Lung (tissue), 12 donors: ENCODE data around the gene JAK3. TPM values are rescaled to one million over a fixed set of nuclear protein-coding genes. Genes with fewer than 3 reads are reported as not detected.

Source experiments
- ATAC-seq: fragments of 200-7000 bp; cut with Tn5 transposase; one replicate; pipeline ENCODE4 v1.9.1; 2020; ENCODE audit warnings: moderate number of reproducible peaks; ENCODE audit not compliant: insufficient read depth, low FRiP score
- DNase-seq, 3 donors: peaks; one replicate each; pipeline ENCODE4 v3.0.0-alpha.2; 2013 to 2017
- H3K27ac ChIP-seq, 2 donors: one replicate each; pipeline ENCODE4 v1.5.1; 2013; ENCODE audit warnings: mild to moderate bottlenecking in 2 of 2, moderate library complexity in 2 of 2, control low read depth in 1 of 2, inconsistent platforms in 1 of 2, low read depth in 1 of 2, low read length in 1 of 2
- H3K27me3 ChIP-seq, 3 donors: one replicate each; pipeline ENCODE4 v1.5.1; 2013; ENCODE audit warnings: low read length in 2 of 3; ENCODE audit not compliant: control insufficient read depth in 3 of 3, insufficient read depth in 3 of 3
- H3K36me3 ChIP-seq, 4 donors: one replicate each; pipeline ENCODE4 v1.5.1; 2013; ENCODE audit warnings: low read length in 4 of 4, mild to moderate bottlenecking in 1 of 4, moderate library complexity in 1 of 4; ENCODE audit not compliant: control insufficient read depth in 4 of 4, insufficient read depth in 4 of 4
- H3K4me1 ChIP-seq, 5 donors: one replicate each; pipeline ENCODE4 v1.5.1; 2013; ENCODE audit warnings: low read length in 5 of 5, mild to moderate bottlenecking in 2 of 5, moderate library complexity in 1 of 5; ENCODE audit not compliant: control insufficient read depth in 5 of 5, insufficient read depth in 5 of 5
- H3K4me3 ChIP-seq: one replicate; pipeline ENCODE4 v1.5.1; 2013; ENCODE audit warnings: mild to moderate bottlenecking, control low read depth, moderate library complexity
- H3K9ac ChIP-seq, 2 donors: one replicate each; pipeline ENCODE4 v1.5.1; 2013; ENCODE audit warnings: low read length in 2 of 2, control low read depth in 1 of 2; ENCODE audit not compliant: insufficient read depth in 1 of 2
- H3K9me3 ChIP-seq, 4 donors: one replicate each; pipeline ENCODE4 v1.5.1; 2013; ENCODE audit warnings: low read length in 3 of 4, mild to moderate bottlenecking in 1 of 4, moderate library complexity in 1 of 4; ENCODE audit not compliant: control insufficient read depth in 4 of 4, insufficient read depth in 3 of 4
- WGBS, 2 donors: extraction: QIAGEN DNeasy Blood & Tissue Kit; methylation state at CpG; one replicate each; pipeline ENCODE4 v1.1.7; 2013; 5-methylcytosine and 5-hydroxymethylcytosine counted together
- polyA plus RNA-seq, 2 donors: library from polyadenylated mRNA; stranded (reverse); fragments of 200-250 nt; gene quantifications; one replicate each; pipeline ENCODE4 v1.2.1, GENCODE V29; 2013
- total RNA-seq, 2 donors: library from RNA; depleted of rRNA in 1 of 2; stranded (reverse); fragments of >200 nt in 1 of 2; gene quantifications; one replicate each; pipeline ENCODE4 v1.2.1, GENCODE V29; 2014 to 2021
- TF ChIP-seq, protein P1 (sequence below): IDR thresholded peaks from 2 replicates; pipeline ENCODE4 v1.5.1; 2012; ENCODE audit warnings: mild to moderate bottlenecking; ENCODE audit errors: control extremely low read depth, extremely low read depth
- donor health status: control.
- donor health status: control.
- donor health status: Bipolar disorder and iron deficiency.
- donor health status: healthy.
- donor health status: DM: yes; HTN: yes; CAD: no.

The JAK3 gene
- total and polyA plus RNA-seq, 4 donors: 5.2 to 32.5 (median 18.0) TPM

DNA sequence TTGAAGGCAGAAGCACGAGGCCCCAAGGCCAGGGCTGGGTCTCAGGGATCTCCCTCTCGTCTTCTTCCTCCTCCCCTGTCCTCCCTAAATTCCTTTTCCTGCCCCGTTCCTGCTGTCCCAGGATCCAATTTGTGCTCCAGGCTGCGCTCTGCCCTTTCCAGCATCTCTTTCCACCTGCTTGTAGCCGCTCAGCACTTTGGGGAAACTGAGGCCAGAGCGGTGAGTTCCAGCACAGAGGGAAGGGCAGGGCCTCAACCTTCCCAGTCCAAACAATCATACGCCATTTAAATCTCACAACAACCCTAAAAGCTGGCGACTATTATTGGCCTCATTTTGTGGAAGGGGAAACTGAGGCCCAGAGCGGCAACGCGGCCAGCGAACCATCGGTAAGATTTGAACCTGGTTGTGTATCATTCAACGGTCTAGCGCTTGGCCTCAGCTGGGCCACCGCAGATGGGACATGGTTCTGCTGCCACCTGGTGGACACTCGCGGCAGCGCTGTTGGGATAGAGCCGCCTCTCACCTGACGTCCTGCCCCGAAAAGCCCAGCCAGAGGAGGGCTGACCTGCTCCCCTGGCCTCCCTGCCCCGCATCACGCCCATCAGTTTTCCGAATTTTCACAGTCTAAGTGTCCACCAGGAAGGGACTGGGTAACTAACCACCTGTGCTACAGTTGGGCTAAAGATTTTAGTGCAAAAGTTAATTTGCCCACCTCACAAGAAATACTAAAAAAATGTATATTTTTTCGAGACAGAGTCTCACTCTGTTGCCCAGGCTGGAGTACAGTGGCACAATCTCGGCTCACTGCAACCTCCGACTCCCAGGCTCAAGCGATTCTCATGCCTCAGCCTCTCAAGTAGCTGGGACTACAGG lies 7.7 kb upstream of the JAK3 start:
- peaks cover 0 to 3% (median 3%) of the 10 kb centered on the region in 3 donors for H3K27me3 ChIP-seq
- TF ChIP-seq, protein P1, sequence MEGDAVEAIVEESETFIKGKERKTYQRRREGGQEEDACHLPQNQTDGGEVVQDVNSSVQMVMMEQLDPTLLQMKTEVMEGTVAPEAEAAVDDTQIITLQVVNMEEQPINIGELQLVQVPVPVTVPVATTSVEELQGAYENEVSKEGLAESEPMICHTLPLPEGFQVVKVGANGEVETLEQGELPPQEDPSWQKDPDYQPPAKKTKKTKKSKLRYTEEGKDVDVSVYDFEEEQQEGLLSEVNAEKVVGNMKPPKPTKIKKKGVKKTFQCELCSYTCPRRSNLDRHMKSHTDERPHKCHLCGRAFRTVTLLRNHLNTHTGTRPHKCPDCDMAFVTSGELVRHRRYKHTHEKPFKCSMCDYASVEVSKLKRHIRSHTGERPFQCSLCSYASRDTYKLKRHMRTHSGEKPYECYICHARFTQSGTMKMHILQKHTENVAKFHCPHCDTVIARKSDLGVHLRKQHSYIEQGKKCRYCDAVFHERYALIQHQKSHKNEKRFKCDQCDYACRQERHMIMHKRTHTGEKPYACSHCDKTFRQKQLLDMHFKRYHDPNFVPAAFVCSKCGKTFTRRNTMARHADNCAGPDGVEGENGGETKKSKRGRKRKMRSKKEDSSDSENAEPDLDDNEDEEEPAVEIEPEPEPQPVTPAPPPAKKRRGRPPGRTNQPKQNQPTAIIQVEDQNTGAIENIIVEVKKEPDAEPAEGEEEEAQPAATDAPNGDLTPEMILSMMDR: peak; percentile 98
- no peak overlapping the region for H3K4me3 ChIP-seq
- peaks cover 0 to 5% (median 0%) of the 10 kb centered on the region in 5 donors for H3K4me1 ChIP-seq
- no peak overlapping the region for H3K27ac ChIP-seq
- ATAC-seq (peak; percentile 51), DNase-seq (peak; percentile 71 to 85 (median 77))
- H3K9ac ChIP-seq: no peak overlapping the region
- WGBS, 2 donors: 18 to 20% methylated on average over 29 of the region's 29 CpGs
- no peaks in the 10 kb centered on the region for H3K9me3 ChIP-seq
- H3K36me3 ChIP-seq: peaks cover 0 to 4% (median 0%) of the 10 kb centered on the region in 4 donors

DNA sequence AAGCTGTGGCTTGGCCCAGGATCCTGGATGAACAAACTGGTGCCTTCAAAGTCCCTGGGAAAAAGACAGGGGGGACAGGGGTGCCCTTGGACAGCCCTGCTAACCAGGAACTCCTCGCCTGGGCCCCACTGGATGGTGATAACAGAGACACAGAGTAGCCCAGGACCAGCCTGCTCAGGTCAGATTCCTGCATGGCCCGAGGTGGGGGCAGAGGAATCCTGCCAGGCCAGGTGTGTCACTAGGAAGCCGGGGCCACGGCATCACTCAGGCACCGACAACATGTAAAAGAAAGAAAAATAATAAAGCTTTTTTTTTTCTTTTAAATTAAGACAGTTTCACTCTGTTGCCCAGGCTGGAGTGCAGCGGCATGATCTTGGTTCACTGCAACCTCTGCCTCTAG lies 6.3 kb upstream of the JAK3 start:
- 80 to 92% methylated on average over 6 of the region's 6 CpGs for WGBS, 2 donors

DNA sequence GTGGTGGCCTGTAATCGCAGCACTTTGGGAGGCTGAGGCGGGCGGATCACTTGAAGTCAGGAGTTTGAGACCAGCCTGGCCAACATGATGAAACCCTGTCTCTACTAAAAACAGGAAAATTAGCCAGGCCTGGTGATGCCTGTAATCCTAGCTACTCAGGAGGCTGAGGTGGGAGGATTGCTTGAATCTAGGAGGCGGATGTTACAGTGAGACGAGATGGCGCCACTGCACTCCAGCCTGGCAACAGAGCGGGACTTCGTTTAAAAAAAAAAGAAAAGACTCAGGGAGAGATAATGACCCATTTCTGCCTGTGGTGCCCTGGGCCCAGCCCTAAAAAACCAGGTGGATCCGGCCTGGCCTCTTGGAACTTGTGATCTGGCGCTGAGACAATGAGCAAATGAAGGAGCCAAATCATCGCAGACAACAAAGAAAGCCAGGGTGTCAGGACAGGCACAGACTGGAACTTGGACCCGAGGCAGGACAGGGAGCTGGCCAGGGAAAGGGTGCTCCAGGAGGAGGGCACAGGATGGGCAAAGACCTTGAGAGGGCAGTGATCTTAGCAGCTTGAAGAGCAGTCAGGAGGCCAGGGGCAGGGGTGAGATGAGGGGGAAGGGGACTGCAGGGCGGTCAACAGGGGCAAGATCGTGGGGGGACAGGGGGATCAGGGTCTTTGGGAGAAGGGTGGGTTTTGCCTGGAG lies 962 bp upstream of the JAK3 start:
- Histone ChIP-seq H3K9ac (no peak overlapping the region), H3K9me3 (no peaks in the 10 kb centered on the region), H3K27ac (no peak overlapping the region), H3K27me3 (peaks cover 0 to 10% (median 0%) of the 10 kb centered on the region in 3 donors), H3K36me3 (peaks cover 0 to under 1% (median 0%) of the 10 kb centered on the region in 4 donors), H3K4me3 (no peak overlapping the region), H3K4me1 (peaks cover 0 to 7% (median 0%) of the 10 kb centered on the region in 5 donors)
- DNase-seq: no peak
- WGBS, 2 donors: 65 to 76% methylated on average over 14 of the region's 14 CpGs
- TF ChIP-seq, protein P1: no peak
- ATAC-seq: no peak

More for the DNA sequence above, 6.3 kb upstream of the JAK3 start:
- Histone ChIP-seq H3K9me3 (no peaks in the 10 kb centered on the region), H3K27me3 (peaks cover 0 to 4% (median 3%) of the 10 kb centered on the region in 3 donors), H3K4me3 (no peak overlapping the region), H3K36me3 (no peaks in the 10 kb centered on the region), H3K4me1 (peaks cover 0 to under 1% (median 0%) of the 10 kb centered on the region in 5 donors), H3K9ac (no peak overlapping the region), H3K27ac (no peak overlapping the region)
- ATAC-seq: no peak
- TF ChIP-seq, protein P1: no peak
- no peak for DNase-seq
